Upper lobe of left lung (tissue), 4 donors: ENCODE data around the gene ZNF556.

ENCODE experiments used
- CTCF ChIP-seq, 6 experiments: fragments of 450-650 bp in 4 of 6; fragments of 200-600 bp in 2 of 6; sonication (generic) in 2 of 6; IDR thresholded peaks; one replicate each; pipeline ENCODE4 v1.5.1; 2016 to 2019; ENCODE audit warnings: antibody characterized with exemption in 6 of 6
- EP300 ChIP-seq, 4 donors: sonication (generic); formaldehyde crosslinking; IDR thresholded peaks; one replicate each; pipeline ENCODE4 v1.5.1; 2017; ENCODE audit warnings: antibody characterized with exemption in 4 of 4, control low read depth in 2 of 4
- POLR2A ChIP-seq, 4 donors: fragments of 450-650 bp; IDR thresholded peaks; one replicate each; pipeline ENCODE4 v1.5.1; 2016 to 2017; ENCODE audit warnings: antibody characterized with exemption in 4 of 4, mild to moderate bottlenecking in 2 of 4
- POLR2AphosphoS5 ChIP-seq, 2 donors: sonication (generic); formaldehyde crosslinking; IDR thresholded peaks; one replicate each; pipeline ENCODE4 v1.5.1; 2017; ENCODE audit warnings: antibody characterized with exemption in 2 of 2

DNA sequence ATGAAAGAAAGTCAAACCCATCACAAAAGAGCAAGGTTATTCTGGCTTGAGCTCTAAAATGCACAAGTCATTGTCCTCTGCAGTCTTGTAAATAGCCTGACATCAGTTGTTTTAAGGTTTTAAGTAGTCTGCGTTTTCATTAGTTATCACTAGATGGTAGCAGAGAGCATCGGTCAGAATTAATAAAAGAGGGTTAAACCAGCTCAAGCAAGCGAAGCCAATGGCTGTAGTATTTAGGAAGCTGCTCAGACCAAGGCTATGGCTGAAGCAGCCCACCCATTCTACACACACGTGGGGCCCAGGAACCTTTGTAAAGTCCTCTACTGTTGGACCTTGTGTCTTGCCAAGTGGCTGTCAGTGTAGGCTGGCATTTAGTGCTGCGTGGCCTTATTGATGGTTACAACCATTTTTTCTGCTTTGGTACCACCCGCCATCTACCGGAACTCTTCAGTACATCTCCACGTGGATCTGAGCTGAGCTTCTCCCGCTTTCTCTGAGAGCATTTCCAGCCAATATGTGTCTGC, 20.3 kb downstream of the ZNF556 start:
- TF ChIP-seq CTCF (IDR thresholded peaks at IDR 0.05) (peak; percentile 53 to 72 (median 59)), EP300 (IDR thresholded peaks at IDR 0.05) (no peak), POLR2AphosphoS5 (IDR thresholded peaks at IDR 0.05) (no peak), POLR2A (IDR thresholded peaks at IDR 0.05) (no peak)
